HL-60 (cell line): Measurements from ENCODE around the gene SETBP1.

Source experiments
- GABPA ChIP-seq: IDR thresholded peaks from 2 replicates; pipeline ENCODE4 v1.6.1; 2012; ENCODE audit warnings: low read depth
- POLR2AphosphoS5 ChIP-seq: IDR thresholded peaks from 2 replicates; pipeline ENCODE4 v1.6.1; 2012; ENCODE audit warnings: low read depth
- SPI1 ChIP-seq: IDR thresholded peaks from 2 replicates; pipeline ENCODE4 v1.6.1; 2012; ENCODE audit warnings: low read depth, mild to moderate bottlenecking, borderline replicate concordance
- TF ChIP-seq, protein P1 (sequence below): IDR thresholded peaks from one replicate; pipeline ENCODE4 v1.5.1; 2011; ENCODE audit warnings: low read length, control low read depth, inconsistent platforms; ENCODE audit not compliant: insufficient read depth
- TF ChIP-seq, protein P2 (sequence below): IDR thresholded peaks from 2 replicates; pipeline ENCODE4 v1.6.1; 2012; ENCODE audit warnings: low read depth; ENCODE audit not compliant: insufficient replicate concordance

DNA sequence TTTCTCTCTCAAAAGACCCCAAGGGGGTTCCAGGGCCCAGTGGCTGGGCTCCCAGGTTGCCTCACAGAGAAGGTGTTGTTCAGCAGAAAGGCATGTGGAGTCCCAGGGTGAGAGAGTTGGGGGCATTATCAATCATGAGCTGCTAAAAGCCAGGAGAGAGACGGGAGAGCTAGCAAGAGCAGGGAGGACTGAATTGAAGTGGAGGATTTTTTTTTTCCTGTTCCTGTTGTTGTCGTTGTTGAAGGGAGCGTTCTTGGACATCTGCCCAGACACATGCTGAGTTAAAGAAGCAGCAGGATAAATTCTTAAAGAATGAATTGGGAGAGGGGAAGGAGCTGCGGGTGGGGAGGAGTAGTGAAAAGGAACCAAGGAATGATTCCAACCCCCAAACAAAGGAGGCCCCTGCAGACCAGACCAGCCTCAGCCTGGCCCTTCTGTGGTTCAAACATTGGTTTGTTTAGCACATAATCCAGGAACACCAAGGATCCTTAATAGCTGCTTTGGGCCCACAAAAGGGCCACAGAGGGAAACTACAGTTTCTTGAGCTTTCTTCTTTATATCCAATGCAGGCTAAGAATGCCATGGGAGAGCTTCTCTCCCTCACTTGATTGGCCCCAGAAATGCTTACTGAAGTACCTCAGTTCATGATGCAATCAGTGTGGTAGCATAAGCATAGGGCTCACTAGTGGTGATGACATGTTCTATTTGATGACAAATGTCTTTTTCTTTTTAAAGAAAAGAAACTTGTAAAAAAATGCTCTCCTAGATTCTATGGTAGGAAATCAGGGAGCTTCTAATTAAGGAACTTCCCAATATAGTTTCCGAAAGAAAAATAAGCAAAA is 146.0 kb downstream of the SETBP1 start:
- TF ChIP-seq, protein P1, sequence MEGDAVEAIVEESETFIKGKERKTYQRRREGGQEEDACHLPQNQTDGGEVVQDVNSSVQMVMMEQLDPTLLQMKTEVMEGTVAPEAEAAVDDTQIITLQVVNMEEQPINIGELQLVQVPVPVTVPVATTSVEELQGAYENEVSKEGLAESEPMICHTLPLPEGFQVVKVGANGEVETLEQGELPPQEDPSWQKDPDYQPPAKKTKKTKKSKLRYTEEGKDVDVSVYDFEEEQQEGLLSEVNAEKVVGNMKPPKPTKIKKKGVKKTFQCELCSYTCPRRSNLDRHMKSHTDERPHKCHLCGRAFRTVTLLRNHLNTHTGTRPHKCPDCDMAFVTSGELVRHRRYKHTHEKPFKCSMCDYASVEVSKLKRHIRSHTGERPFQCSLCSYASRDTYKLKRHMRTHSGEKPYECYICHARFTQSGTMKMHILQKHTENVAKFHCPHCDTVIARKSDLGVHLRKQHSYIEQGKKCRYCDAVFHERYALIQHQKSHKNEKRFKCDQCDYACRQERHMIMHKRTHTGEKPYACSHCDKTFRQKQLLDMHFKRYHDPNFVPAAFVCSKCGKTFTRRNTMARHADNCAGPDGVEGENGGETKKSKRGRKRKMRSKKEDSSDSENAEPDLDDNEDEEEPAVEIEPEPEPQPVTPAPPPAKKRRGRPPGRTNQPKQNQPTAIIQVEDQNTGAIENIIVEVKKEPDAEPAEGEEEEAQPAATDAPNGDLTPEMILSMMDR, result no peak
- TF ChIP-seq POLR2AphosphoS5, result no peak
- TF ChIP-seq GABPA, result no peak
- TF ChIP-seq, protein P2, sequence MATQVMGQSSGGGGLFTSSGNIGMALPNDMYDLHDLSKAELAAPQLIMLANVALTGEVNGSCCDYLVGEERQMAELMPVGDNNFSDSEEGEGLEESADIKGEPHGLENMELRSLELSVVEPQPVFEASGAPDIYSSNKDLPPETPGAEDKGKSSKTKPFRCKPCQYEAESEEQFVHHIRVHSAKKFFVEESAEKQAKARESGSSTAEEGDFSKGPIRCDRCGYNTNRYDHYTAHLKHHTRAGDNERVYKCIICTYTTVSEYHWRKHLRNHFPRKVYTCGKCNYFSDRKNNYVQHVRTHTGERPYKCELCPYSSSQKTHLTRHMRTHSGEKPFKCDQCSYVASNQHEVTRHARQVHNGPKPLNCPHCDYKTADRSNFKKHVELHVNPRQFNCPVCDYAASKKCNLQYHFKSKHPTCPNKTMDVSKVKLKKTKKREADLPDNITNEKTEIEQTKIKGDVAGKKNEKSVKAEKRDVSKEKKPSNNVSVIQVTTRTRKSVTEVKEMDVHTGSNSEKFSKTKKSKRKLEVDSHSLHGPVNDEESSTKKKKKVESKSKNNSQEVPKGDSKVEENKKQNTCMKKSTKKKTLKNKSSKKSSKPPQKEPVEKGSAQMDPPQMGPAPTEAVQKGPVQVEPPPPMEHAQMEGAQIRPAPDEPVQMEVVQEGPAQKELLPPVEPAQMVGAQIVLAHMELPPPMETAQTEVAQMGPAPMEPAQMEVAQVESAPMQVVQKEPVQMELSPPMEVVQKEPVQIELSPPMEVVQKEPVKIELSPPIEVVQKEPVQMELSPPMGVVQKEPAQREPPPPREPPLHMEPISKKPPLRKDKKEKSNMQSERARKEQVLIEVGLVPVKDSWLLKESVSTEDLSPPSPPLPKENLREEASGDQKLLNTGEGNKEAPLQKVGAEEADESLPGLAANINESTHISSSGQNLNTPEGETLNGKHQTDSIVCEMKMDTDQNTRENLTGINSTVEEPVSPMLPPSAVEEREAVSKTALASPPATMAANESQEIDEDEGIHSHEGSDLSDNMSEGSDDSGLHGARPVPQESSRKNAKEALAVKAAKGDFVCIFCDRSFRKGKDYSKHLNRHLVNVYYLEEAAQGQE, result no peak
- no peak for TF ChIP-seq SPI1
